ENCODE results near the gene KIRREL3. TPM values are rescaled to one million over a fixed set of nuclear protein-coding genes. Genes with fewer than 3 reads are reported as not detected.

KIRREL3 gene
- total and polyA plus RNA-seq, 9 of the 15 experiments (the other 6 are each of a cell fraction or from before 2014, with no cell fraction given) = 0.04 to 0.10 TPM; not detected in 7

DNA sequence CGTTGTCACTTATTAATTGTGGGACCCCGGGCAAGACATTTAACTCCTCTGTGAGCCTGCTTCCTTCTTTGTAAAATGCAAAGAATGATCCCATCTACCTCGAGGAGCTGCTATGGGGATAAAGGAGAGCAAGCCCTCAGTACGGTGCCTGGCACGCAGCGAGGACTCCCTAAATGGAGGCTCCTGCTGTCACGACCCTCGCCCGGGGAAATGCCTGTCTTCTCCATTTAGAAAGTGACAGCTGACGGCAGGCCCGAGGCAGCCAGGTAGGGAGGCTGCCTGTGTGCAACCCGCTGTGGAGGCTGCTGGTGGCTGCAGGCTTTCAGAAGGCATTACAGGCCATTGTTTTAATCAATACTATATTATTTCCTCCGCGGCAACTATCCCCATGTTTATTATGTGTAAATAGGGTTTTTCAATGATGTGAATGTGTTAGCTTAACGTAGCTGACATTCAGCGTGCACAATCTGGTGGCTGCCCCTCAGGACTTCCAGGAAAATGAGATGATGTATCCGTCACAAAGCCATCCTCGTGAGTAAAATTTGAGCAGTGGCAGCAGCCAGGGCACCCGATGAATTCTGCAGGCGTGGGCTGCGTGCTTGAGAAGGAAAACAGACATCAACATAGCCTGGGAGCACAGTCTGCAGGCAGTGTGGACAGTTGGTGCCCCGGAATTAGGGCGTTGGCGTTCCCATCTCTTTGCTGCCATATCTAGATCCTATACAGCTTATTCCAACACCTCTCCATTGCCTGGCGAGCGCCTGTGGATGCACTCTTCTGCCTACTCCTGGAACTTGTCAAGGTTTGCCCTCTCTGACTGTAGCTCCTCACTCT, 416.8 kb downstream of the KIRREL3 start:
- in situ Hi-C loops (cut with MboI) (no loop called here), intact Hi-C loops (cut with micrococcal nuclease) (no loop called here)
- no peak for DNase-seq (ENCODE audit: extremely low read depth in 1 of 4, low spot score in 3 of 4)
- no peaks in the 10 kb centered on the region for H3K79me2 ChIP-seq (ENCODE audit: control insufficient read depth, insufficient read depth, low read length)
- no peak overlapping the region for H3K4me3 ChIP-seq
- H3K9me3 ChIP-seq (replicated peaks; ENCODE audit: control insufficient read depth, insufficient read depth, low read depth, low read length) = no peaks in the 10 kb centered on the region
- H3K9me1 ChIP-seq (ENCODE audit: control insufficient read depth, insufficient read depth, low read length) = no peaks in the 10 kb centered on the region
- peaks cover 15 to 62% of the 10 kb centered on the region in 2 experiments; a peak in 4 of 5 replicates for H3K27me3 ChIP-seq (ENCODE audit: control insufficient read depth in 2 of 2, insufficient read depth in 2 of 2, low read length in 2 of 2)
- no peak overlapping the region for H3K27ac ChIP-seq (ENCODE audit: extremely low read depth, low read depth, low read length)
- H3K4me1 ChIP-seq (replicated peaks in 1 of 2; ENCODE audit: control insufficient read depth in 2 of 2, insufficient read depth in 2 of 2, low read length in 2 of 2) = no peaks in the 10 kb centered on the region
- 1% methylated on average over 26 of the region's 26 CpGs for WGBS (ENCODE audit: insufficient coverage, low coverage, missing lambda C conversion rate)
- POLR2A ChIA-PET = interaction anchor here (1.2 kb wide), 1 partner anchor 17 kb away, joined by 3 read pairs; no protein-coding TSS in a partner anchor
- H4K20me1 ChIP-seq (replicated peaks; ENCODE audit: control insufficient read depth, insufficient read depth, low read length) = no peaks in the 10 kb centered on the region
- no peak for ATAC-seq
- H2AFZ ChIP-seq (ENCODE audit: low read depth, low read length) = no peak overlapping the region
- no TSS peak for BruUV-seq (replicated peaks)
- no peak for FAIRE-seq
- TF ChIP-seq HDAC2 (IDR thresholded peaks at IDR 0.05) = no peak
- no peak for TF ChIP-seq FOXP1 (CRISPR knock-in tag; IDR thresholded peaks at IDR 0.05)
- no peak for TF ChIP-seq ZNF668 (CRISPR knock-in tag; IDR thresholded peaks at IDR 0.05)
- TF ChIP-seq TAF1 (IDR thresholded peaks at IDR 0.05; ENCODE audit: control insufficient read depth, extremely low read depth, insufficient read depth, low read length, severe bottlenecking) = no peak
- TF ChIP-seq ARID1B (IDR thresholded peaks at IDR 0.05) = no peak
- no peak for TF ChIP-seq RFX1 (IDR thresholded peaks at IDR 0.05)
- no peak for TF ChIP-seq ZNF282 (CRISPR knock-in tag; IDR thresholded peaks at IDR 0.05)
- no peak for TF ChIP-seq MAFG (tag; conservative IDR thresholded peaks at IDR 0.05)
- no peak for TF ChIP-seq ZMIZ1 (IDR thresholded peaks at IDR 0.05; ENCODE audit: low read depth in 2 of 2, low read length in 2 of 2)
- TF ChIP-seq TAL1 (IDR thresholded peaks at IDR 0.05) = no peak
- TF ChIP-seq ZBTB26 (CRISPR knock-in tag; IDR thresholded peaks at IDR 0.05) = no peak
- no peak for TF ChIP-seq HOMEZ (CRISPR knock-in tag; IDR thresholded peaks at IDR 0.05)
- TF ChIP-seq ZNF778 (CRISPR knock-in tag; IDR thresholded peaks at IDR 0.05) = no peak
- TF ChIP-seq, protein P1, sequence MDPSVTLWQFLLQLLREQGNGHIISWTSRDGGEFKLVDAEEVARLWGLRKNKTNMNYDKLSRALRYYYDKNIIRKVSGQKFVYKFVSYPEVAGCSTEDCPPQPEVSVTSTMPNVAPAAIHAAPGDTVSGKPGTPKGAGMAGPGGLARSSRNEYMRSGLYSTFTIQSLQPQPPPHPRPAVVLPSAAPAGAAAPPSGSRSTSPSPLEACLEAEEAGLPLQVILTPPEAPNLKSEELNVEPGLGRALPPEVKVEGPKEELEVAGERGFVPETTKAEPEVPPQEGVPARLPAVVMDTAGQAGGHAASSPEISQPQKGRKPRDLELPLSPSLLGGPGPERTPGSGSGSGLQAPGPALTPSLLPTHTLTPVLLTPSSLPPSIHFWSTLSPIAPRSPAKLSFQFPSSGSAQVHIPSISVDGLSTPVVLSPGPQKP (CRISPR knock-in tag; IDR thresholded peaks at IDR 0.05) = no peak
- no peak overlapping the region for H3K4me2 ChIP-seq (ENCODE audit: insufficient read depth, low read length)
- H3K36me3 ChIP-seq (ENCODE audit: control insufficient read depth, insufficient read depth, low read length) = no peaks in the 10 kb centered on the region
- H3K9ac ChIP-seq (ENCODE audit: insufficient read depth in 1 of 2, low read depth in 2 of 2, low read length in 2 of 2) = no peak overlapping the region
- CTCF ChIA-PET (ENCODE audit: low intra/inter-chr PET ratio) = no interaction called here

Measured in K562 (cell line).